HG03354 (cell line): ENCODE measurements around the gene ZNF483.
"Not testable (repeated sequence)": the region's sequence is repeated elsewhere in the genome, so short reads cannot be mapped to it uniquely, and the experiment has no call there.

Source experiments
- ATAC-seq: cut with Tn5 transposase; IDR thresholded peaks from one replicate; pipeline ENCODE4 v1.9.1; 2021; ENCODE audit warnings: mild to moderate bottlenecking; ENCODE audit not compliant: unreplicated experiment, poor library complexity, severe bottlenecking

Gene ZNF483

DNA sequence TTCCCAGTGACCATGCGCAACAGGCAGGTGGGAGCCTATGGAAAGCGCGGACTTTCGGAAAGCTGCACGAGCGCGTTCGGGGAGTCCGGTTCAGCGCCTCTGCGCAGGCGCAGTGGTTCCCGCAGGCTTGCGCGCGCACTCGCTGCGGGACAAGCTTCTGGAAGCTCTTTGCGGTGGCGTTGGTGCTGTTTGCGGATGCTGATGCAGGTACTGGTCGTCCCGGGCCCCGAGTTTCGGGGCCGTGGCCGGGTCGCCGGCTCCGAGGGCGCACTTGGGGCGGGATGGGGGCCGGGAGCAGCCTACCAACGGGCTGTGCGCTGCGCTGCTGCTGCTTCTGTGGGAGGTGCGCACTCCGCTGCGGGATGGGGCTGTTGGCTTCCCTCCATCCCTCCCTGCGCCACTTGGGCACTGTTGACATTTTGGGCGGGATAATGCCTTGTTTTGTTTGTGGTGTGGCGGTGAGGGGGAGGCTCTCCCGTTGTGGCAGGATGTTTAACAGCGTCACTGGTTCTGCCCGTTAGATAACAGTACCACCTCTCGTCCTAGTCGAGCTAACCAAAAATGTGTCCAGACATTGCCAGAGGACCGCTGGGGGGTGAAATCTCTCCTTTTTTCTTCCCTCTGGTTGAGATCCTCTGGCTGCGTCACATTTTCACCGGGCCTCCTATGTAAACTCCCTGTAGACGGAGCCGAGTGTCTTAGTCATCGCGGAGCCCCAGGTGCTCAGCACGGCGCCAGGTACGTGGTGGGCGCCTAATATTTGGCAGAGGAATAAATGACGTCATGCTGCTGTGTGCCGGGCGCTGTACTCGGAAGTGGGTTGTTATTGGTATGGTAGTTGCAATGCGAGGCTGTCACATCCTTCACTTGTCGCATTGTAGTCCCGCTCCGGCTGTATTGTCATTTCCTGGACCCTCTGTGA, at the start of gene ZNF483:
TSS of gene ZNF483 (plus strand) at position 124 of the 922 bp plus-strand sequence. CDS start 2,217 bp downstream, outside the sequence.
- peak; percentile 62 for ATAC-seq

DNA sequence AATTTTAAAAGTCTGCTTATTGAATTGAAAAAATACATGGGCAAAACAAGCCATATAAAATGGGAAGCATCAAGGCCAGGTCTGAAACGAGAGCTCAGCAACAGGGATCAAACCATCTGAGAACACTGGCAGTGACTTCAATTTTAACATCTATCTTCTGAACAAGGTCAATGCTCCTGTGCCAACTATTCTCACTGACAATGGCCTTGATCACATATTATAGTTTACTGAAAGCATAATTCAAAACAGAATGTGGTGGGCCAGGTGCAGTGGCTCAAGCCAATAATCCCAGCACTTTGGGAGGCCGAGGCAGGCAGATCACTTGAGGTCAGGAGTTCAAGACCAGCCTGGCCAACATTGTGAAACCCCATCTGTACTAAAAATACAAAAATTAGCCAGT, 49.8 kb upstream of the ZNF483 start:
- ATAC-seq, result no peak

DNA sequence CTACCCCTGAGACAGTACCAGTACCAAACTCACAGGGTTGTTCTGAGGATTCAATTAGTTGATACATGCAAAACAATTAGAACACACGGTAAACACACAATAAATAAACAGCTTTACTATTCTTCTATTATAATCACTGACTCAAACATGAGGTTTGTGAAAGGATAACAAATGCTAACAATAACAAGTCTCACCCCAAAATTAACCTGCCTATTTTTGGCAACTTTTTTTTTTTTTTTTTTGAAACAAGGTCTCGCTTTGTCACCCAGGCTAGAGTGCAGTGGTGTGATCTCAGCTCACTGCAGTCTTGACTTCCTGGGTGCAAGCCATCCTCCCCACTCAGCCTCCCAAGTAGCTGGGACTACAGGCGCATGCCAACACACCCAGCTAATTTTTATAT, 47.3 kb upstream of the ZNF483 start:
- no peak for ATAC-seq

DNA sequence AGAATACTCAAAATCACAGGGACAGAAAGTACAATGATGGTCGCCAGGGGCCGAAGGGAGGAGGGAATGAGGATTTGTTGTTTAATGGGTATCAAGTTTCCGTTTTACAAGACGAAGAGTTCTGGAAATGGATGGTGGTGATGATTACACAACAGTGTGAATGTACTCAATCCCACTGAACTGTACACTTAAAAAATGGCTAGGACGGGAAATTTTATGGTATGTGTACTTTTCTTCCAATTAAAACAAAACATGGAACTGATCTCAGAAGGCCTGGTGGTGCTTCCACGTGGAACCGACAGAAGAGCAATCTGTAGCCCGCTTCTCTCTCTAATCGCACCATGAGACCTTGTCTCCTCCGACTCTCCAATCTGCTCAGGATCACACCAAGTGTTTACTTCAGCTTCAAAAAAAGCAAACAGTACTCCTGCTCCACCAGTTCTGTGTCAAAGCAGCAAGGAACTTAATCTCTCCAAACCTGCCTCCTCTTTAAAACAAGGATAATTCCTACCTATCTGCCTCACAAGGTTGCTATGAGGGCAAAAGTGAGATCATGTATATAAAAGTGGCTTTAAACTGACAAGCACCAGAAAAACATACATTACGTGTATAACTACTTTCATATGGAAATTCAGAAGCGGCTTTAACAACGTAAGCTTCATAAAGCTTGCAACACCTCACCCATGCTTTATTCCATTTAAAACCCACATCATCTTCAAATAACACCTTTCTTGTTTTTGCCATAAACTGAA, 42.9 kb upstream of the ZNF483 start:
- no peak for ATAC-seq

DNA sequence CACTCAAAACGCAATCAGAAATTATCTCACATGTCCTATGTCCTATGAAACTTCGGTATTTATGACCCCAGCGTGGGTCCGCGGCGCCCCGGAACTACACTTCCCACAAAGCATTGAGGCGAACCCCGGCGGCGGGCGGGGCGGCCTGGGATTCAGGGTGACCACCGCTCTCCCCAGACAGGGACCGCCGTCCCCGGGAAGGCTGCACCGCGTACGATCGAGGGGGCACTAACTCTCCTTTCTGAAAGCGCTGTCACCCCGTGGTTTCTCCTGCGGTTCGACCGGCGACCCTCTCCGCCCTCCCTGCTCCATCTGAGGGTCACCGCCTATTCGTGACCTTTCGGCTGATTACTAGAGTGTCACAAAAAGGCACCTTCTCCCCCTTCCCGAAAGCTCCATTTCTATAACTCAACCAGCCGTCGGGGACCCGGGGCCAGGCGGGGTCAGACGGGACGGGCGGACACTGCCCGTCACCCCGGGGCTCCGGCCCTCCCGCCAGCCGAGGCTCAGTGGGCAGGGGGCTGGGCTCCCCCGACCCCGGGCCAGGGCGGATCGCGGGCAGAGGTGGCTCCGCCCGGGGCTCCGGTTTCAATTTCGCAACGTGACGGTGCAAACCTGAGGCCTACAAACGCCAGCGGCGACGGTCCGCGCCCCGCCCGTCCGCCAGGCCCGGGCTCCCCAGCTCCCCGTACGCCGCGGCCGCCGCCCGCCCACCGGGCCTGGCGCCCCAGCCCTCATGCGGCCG, 42.1 kb upstream of the ZNF483 start:
- ATAC-seq, result peak; percentile 66

DNA sequence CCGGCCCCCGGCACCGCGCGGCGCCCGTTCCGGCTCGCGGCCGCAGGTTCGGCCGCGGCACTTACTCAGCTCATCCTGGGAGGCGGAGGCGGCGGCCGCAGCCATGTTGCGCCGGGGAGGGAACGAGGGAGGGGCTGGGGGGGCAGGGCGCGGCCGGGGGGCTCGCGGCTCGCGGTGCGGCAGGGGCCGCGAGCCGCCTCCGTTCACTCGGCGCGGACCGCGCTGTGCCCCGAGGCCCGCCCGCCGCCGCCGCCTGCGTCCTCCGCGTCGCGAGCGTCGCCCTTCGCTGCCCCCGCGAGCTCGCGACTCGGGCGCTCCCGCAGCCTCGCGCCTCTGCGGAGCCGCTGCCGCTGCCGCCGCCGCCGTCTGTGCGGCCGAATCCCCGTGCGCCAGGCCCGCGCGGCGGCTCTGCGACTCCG, 41.5 kb upstream of the ZNF483 start:
- peak; percentile 43 for ATAC-seq

DNA sequence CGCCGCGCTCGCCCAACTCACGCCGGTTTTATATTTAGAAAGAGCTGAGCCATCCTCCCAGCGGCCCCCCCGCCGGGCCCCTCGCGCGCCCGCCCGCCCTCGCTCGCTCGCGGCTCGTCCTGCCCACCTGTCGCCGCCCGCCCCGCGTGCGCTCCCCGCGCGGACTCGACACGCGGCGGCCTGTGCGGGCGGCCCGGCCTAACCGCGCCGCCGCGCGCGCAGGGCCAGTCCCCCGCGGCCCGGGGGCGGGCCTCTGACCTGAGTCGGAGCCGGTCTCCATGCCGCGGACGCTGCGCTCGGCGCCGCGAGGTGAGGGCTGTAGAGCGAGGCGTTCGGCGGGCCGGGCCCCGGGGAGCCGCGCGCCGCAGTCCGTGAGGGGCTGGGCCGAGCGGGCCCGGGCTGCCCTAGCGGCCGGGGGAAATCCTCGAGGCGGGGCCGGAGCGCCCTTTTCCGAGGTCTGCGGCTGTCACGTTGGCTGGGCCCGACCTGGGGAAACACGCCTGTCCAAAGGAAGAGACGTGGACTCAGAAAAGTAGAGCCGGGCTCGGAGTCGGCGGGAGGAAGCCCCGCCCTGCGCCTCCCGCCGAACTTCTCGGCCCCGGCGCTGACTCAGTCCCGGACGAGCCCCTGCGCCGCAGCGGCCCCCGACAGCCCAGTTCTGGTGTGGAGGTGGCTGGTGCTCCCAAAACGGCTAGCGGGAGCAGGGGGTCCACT, 41.0 kb upstream of the ZNF483 start, which contains the start of gene ECPAS:
TSS of gene ECPAS (minus strand) at position 526 of the 714 bp plus-strand sequence. CDS start 11,465 bp downstream, outside the sequence.
- ATAC-seq, result peak; percentile 60

DNA sequence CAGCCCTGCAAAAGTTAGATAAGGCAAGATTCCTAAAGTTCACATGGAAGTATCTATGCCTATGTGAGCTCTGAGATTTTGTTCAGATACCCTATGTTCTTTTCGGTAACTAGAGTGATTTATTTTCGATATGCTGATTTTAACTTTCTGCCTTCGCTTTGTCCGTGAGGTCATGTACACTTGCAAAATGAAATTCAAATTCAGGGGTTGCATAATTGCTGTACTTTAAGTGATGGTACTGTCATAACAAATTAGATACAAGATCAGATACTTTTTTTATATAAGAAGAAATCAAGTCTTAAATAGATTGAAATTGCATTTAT, 40.4 kb upstream of the ZNF483 start:
- ATAC-seq, result peak; percentile 2

DNA sequence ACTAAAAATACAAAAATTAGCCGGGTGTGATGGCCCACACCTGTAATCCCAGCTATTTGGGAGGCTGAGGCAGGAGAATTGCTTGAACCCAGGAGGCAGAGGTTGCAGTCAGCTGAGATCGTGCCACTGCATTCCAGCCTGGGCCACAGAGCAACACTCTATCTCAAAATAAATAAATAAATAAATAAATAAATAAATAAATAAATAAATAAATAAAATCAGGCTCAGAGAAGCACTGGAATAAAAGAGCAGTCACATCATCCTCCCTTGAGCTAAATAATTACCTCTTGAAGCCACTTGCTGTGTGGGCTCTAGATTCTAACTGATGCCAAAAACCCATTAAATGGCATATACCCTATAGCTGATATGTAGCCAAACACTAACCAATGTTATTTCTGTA, 27.8 kb upstream of the ZNF483 start:
- ATAC-seq, result not testable (repeated sequence)

DNA sequence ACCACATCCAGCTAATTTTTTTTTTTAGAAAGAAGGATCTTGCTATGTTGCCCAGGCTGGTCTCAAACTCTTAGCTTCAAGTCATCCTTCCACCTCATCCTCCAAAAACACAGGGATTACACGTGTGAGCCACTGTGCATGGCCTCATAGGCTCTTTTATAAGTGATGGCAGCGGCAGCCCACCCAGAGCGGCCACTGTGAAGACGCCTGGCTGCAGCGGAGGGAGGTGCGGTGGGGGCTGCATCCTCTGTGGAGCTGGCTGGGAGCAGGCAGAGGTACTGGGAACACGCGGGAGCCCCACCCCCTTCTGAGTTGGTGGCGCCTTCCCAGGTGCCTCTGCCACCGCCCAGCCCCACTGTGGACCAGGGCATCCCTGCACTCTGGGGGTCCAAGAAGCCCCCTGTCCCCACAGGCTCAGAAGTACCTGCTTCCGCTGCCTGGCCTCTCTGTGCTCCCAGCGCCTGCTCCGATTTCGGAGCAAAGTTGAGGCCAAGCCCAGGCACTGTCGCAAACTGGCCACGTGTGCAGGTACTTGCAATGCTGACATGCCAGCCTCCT, 23.9 kb upstream of the ZNF483 start:
- no peak for ATAC-seq

DNA sequence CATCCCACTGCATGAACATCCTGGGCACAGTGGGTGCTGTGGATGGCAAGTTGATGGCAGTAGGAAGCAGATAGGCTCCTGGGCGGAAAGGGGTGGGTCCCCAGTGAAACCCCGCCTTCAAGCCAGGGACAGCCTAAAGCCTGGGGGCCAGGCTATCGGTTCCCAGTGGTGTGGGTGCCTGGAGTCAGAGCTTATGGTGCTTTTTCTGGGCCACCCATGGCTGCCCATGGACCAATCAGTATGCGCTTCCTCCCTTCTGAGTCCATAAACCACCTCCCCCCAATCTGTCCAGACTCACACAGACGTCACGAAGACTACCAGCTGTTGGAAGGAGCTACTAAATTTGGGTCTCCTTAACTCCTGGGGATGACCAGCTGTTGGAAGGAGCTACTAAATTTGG, 23.3 kb upstream of the ZNF483 start:
- ATAC-seq, result no peak

DNA sequence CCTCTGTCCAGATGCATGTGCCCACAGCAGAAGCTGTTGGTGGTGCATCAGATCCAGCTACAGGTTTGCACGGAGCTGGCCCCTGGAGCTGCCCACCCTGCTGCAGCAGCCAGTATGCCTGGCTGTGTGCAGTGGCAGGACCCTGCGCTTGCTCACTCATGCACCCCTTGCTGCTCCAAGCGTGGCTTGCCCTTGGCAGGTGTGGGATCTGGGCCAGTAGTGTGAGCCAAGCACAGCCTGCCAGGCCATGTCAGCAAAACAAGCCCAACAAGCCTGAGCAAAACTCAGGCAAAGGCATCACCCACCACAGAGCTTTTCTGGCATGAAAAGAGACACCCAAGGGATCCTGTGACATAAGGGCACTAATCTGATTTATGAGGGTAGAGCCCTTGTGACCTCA, 22.5 kb upstream of the ZNF483 start:
- no peak for ATAC-seq

DNA sequence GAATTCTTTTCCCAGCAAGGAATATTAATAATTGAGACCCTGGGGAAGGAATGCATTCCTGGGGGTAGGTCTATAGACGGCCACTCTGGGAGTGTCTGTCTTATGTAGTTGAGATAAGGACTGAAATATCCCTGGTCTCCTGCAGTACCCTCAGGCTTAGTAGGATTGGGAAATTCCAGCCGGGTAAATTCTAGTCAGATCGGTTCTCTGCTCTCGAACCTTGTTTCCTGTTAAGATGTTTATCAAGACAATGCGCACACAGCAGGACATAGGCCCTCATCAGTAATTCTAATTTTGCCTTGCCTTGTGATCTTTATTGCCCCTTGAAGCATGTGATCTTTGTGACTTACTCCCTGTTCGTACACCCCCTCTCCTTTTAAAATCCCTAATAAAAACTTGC, 13.4 kb upstream of the ZNF483 start:
- not testable (repeated sequence) for ATAC-seq

DNA sequence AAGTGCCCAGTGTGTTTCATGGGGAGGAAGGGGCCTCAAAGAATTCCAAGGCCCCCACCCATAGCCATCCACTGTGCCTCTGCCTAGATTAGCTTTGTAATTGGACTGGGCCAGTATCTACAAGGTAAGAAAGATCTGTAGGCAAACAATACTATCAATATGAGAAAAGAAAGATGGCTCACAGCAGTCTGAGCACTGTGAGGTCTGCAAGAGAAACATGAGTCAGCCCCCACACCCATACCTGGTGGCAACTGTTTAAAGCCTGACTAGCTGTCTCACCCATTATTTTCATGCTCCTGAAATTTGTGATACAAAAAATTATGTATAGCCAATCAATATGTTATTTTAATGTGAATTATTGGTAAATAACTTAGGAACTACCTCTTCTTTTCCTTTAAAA, 10.0 kb upstream of the ZNF483 start:
- no peak for ATAC-seq

DNA sequence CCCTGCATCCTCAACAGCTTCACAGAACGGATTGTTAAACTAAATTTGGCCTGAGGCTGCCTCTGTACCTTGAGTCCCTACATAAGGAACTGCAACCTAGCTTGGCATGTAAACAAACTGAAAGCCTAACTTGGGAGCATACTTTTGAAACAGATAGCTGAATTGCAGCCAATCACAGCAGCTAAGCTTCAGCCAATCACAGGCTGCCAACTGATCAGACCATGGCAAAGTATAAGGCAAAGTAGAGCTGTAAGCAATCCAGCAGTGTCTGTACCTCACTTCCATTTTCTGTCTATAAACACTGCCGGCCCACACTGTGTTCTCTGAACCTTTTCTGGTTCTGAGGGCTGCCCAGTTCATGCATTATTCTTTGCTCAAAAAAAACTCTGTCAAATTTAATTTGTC, 8.9 kb upstream of the ZNF483 start:
- no peak for ATAC-seq

DNA sequence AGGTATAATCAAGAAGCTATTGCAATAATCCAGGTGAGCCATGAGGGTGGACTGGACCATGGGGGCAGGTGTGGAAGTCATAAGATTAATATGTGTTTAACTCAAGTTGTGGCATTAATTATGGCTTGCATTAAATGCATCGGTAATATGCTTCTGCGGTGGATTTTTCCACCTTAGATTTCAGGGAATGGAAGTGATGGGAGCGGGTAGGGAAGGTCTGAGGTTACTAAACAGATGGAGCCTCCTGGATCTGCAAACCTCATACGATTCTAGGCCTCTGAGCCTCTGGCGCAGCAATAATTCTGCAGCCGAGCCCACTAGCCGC, 286 bp upstream of the ZNF483 start:
- ATAC-seq, result peak; percentile 6

DNA sequence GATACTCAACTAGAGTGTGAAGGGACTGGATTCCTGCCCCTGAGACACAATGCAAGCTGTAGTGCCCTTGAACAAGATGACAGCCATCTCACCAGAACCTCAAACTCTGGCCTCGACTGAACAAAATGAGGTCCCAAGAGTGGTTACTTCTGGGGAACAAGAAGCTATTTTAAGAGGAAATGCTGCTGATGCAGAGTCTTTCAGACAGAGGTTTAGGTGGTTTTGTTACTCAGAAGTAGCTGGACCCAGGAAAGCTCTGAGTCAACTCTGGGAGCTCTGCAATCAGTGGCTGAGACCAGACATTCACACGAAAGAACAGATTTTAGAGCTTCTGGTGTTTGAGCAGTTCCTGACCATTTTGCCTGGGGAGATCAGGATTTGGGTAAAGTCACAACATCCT, 2.4 kb downstream of the ZNF483 start:
- no peak for ATAC-seq

DNA sequence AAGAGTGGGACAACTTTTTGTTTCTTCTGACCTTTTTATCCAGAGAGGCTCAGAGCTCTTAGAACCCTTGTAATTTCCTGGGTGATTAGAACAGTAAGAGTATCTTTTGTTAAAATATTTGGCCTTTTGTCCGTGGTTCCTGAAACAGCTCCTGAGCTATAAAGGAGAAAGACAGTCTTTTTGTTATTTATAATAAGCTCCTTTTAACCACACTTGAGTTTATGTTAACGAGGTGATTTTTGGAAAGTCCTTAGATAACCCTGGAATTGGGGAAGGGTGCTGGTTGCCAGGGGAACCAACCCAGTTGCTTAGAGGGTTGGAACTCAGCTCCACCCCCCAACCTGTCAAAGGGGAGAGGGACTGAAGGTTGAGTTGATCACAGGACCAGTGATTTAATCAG, 4.8 kb downstream of the ZNF483 start:
- no peak for ATAC-seq

DNA sequence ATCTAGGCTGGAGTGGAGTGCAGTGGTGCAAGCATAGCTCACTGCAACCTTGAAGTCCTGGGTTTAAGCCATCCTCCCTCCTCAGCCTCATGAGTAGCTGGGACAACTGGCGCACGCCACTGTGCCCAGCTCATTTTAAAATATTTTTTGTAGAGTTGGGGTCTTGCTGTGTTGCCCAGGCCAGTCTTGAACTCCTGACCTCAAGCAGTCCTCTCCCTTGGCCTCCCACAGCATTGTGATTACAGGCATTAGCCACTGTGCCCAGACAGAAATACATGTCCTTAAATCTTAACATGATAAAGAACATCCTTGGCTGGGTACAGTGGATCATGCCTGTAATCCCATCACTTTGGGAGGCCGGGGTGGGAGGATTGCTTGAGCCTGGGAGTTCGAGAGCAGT, 6.7 kb downstream of the ZNF483 start:
- ATAC-seq, result no peak
